ENCODE results near the gene CHCHD6. TPM values are rescaled to one million over a fixed set of nuclear protein-coding genes. Genes with fewer than 3 reads are reported as not detected.

CHCHD6 gene
- polyA plus RNA-seq, 1 donor from 2014 or later = 102 TPM

DNA sequence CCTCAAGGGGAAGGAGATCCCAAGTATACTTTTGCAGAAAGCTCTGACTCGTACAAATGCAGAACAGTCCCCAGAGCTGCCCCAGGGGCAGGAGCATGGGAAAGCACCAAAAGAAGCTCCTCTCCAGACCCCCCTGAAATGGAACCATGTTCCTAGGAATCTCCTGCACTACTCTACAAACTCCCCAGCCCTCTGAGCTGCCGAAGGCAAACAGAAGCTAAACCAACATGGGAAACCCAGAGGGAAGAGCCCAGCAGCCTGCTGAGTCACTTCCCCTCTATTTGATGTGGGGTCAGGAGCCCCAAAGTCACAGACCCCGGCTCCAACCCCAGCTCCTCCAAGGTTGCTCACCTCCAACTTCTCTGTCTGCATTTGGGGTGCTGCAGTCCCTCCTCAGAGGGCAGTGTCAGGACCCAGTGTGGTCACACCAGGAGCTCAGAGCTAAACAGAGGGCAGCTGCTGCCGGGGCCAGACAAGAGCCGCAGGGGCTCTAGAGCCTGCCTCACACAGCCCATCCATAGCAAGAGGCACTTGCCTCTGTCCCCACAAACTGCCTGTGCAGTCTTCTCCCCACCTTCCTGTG lies 275.1 kb downstream of the CHCHD6 start:
- H3K79me2 ChIP-seq (replicated peaks; ENCODE audit: insufficient read depth, low read length) = peaks cover 6% of the 10 kb centered on the region
- no peaks in the 10 kb centered on the region for H4K20me1 ChIP-seq (ENCODE audit: insufficient read depth)
- no peak overlapping the region for H3K9ac ChIP-seq (ENCODE audit: low read length)
- no peak overlapping the region for H3K4me3 ChIP-seq (ENCODE audit: low read length)
- no peaks in the 10 kb centered on the region for H3K9me2 ChIP-seq (ENCODE audit: insufficient read depth, low read length)
- H3K9me3 ChIP-seq (ENCODE audit: low read length) = no peaks in the 10 kb centered on the region
- no peaks in the 10 kb centered on the region for H3K36me3 ChIP-seq (ENCODE audit: insufficient read depth, low read length)
- TF ChIP-seq SMC3 (conservative IDR thresholded peaks at IDR 0.05; ENCODE audit: poor library complexity) (no peak), EZH2 (IDR thresholded peaks at IDR 0.05; ENCODE audit: borderline replicate concordance, insufficient read depth, low read length, poor library complexity, severe bottlenecking) (no peak), TAF1 (IDR thresholded peaks at IDR 0.05; ENCODE audit: low read depth) (no peak), EP300 (conservative IDR thresholded peaks at IDR 0.05; ENCODE audit: poor library complexity, severe bottlenecking) (no peak), POLR2AphosphoS5 (IDR thresholded peaks at IDR 0.05) (no peak), MXI1 (conservative IDR thresholded peaks at IDR 0.05; ENCODE audit: poor library complexity, severe bottlenecking) (no peak), RAD21 (conservative IDR thresholded peaks at IDR 0.05) (no peak)
- TF ChIP-seq, protein P1, sequence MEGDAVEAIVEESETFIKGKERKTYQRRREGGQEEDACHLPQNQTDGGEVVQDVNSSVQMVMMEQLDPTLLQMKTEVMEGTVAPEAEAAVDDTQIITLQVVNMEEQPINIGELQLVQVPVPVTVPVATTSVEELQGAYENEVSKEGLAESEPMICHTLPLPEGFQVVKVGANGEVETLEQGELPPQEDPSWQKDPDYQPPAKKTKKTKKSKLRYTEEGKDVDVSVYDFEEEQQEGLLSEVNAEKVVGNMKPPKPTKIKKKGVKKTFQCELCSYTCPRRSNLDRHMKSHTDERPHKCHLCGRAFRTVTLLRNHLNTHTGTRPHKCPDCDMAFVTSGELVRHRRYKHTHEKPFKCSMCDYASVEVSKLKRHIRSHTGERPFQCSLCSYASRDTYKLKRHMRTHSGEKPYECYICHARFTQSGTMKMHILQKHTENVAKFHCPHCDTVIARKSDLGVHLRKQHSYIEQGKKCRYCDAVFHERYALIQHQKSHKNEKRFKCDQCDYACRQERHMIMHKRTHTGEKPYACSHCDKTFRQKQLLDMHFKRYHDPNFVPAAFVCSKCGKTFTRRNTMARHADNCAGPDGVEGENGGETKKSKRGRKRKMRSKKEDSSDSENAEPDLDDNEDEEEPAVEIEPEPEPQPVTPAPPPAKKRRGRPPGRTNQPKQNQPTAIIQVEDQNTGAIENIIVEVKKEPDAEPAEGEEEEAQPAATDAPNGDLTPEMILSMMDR (IDR thresholded peaks at IDR 0.05; ENCODE audit: poor library complexity, severe bottlenecking) = no peak
- TF ChIP-seq, protein P2, sequence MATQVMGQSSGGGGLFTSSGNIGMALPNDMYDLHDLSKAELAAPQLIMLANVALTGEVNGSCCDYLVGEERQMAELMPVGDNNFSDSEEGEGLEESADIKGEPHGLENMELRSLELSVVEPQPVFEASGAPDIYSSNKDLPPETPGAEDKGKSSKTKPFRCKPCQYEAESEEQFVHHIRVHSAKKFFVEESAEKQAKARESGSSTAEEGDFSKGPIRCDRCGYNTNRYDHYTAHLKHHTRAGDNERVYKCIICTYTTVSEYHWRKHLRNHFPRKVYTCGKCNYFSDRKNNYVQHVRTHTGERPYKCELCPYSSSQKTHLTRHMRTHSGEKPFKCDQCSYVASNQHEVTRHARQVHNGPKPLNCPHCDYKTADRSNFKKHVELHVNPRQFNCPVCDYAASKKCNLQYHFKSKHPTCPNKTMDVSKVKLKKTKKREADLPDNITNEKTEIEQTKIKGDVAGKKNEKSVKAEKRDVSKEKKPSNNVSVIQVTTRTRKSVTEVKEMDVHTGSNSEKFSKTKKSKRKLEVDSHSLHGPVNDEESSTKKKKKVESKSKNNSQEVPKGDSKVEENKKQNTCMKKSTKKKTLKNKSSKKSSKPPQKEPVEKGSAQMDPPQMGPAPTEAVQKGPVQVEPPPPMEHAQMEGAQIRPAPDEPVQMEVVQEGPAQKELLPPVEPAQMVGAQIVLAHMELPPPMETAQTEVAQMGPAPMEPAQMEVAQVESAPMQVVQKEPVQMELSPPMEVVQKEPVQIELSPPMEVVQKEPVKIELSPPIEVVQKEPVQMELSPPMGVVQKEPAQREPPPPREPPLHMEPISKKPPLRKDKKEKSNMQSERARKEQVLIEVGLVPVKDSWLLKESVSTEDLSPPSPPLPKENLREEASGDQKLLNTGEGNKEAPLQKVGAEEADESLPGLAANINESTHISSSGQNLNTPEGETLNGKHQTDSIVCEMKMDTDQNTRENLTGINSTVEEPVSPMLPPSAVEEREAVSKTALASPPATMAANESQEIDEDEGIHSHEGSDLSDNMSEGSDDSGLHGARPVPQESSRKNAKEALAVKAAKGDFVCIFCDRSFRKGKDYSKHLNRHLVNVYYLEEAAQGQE (IDR thresholded peaks at IDR 0.05; ENCODE audit: borderline replicate concordance) = no peak
- no peak overlapping the region for H3K4me2 ChIP-seq (ENCODE audit: low read length)
- no peak overlapping the region for H2AFZ ChIP-seq (ENCODE audit: low read depth, low read length)
- no peak overlapping the region for H3K27ac ChIP-seq (ENCODE audit: low read length)
- H3K27me3 ChIP-seq (ENCODE audit: insufficient read depth, low read depth, low read length) = peaks cover 2% of the 10 kb centered on the region
- no peaks in the 10 kb centered on the region for H3F3A ChIP-seq (ENCODE audit: insufficient read depth, low read length, poor library complexity, severe bottlenecking)

DNA sequence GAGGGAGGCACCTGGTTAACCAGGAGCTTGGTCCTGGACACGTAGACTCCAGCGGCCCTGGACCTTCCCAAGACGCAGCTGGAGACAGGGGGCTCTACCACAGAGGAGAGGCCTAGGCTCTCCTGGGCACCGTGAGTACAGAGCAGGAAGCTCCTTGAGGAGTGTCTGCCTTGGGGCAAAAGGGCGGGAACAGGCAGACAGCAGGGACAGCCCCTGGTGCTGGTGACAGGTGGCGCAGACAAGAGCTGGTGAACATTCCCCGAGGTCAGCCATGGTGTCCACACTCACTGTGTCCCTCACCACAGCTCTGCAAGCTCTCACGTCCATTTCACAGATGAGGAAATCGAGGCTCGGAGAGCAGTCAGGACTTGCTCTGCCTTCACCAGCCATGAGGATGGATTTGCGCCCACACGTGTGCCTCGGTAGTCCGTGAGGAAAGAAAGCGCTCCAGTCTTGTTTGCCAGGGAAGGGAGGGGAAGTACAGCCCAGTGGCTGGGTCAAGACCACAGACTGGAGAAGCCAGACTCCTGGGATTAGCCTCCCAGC lies 276.3 kb downstream of the CHCHD6 start:
- no peaks in the 10 kb centered on the region for H3K36me3 ChIP-seq (ENCODE audit: insufficient read depth, low read length)
- H4K20me1 ChIP-seq (ENCODE audit: insufficient read depth) = no peaks in the 10 kb centered on the region

More for the DNA sequence above, 276.3 kb downstream of the CHCHD6 start:
- no peaks in the 10 kb centered on the region for H3F3A ChIP-seq (ENCODE audit: insufficient read depth, low read length, poor library complexity, severe bottlenecking)
- H3K9ac ChIP-seq (ENCODE audit: low read length) = no peak overlapping the region
- H3K27me3 ChIP-seq (ENCODE audit: insufficient read depth, low read depth, low read length) = peaks cover 2% of the 10 kb centered on the region
- H3K27ac ChIP-seq (ENCODE audit: low read length) = no peak overlapping the region
- no peaks in the 10 kb centered on the region for H3K9me3 ChIP-seq (ENCODE audit: low read length)
- no peak overlapping the region for H3K4me3 ChIP-seq (ENCODE audit: low read length)
- H3K4me2 ChIP-seq (ENCODE audit: low read length) = no peak overlapping the region
- TF ChIP-seq EP300 (conservative IDR thresholded peaks at IDR 0.05; ENCODE audit: poor library complexity, severe bottlenecking) = no peak
- TF ChIP-seq POLR2AphosphoS5 (IDR thresholded peaks at IDR 0.05) = no peak
- no peak for TF ChIP-seq TAF1 (IDR thresholded peaks at IDR 0.05; ENCODE audit: low read depth)
- TF ChIP-seq, protein P1 (IDR thresholded peaks at IDR 0.05; ENCODE audit: poor library complexity, severe bottlenecking) = no peak
- no peak for TF ChIP-seq SMC3 (conservative IDR thresholded peaks at IDR 0.05; ENCODE audit: poor library complexity)
- no peak for TF ChIP-seq EZH2 (IDR thresholded peaks at IDR 0.05; ENCODE audit: borderline replicate concordance, insufficient read depth, low read length, poor library complexity, severe bottlenecking)
- TF ChIP-seq, protein P2 (IDR thresholded peaks at IDR 0.05; ENCODE audit: borderline replicate concordance) = no peak
- no peak for TF ChIP-seq MXI1 (conservative IDR thresholded peaks at IDR 0.05; ENCODE audit: poor library complexity, severe bottlenecking)
- no peak for TF ChIP-seq RAD21 (conservative IDR thresholded peaks at IDR 0.05)
- H3K9me2 ChIP-seq (ENCODE audit: insufficient read depth, low read length) = no peaks in the 10 kb centered on the region
- H2AFZ ChIP-seq (ENCODE audit: low read depth, low read length) = no peak overlapping the region
- peaks cover 18% of the 10 kb centered on the region for H3K79me2 ChIP-seq (replicated peaks; ENCODE audit: insufficient read depth, low read length)

Data from neural cell (in vitro differentiated cells).